OCI-LY1 (cell line): ENCODE data around the gene RBBP8.

Experiments used
- H2AFZ ChIP-seq: fragments of 200-600 bp; sonication (generic), shearing (Covaris generic); 2 replicates; pipeline ENCODE4 v1.6.0; 2014; ENCODE audit warnings: antibody characterized with exemption, mild to moderate bottlenecking, low read length
- H3F3A ChIP-seq: fragments of 200-600 bp; sonication (generic), shearing (Covaris generic); 2 replicates; pipeline ENCODE4 v1.6.0; 2014; ENCODE audit warnings: mild to moderate bottlenecking, antibody characterized with exemption, low read length, moderate library complexity; ENCODE audit not compliant: insufficient read depth
- H3K27ac ChIP-seq: fragments of 200-600 bp; sonication (generic); 2 replicates; pipeline ENCODE4 v1.5.1; 2014; ENCODE audit warnings: low read length, mixed run types, mild to moderate bottlenecking, low read depth; ENCODE audit not compliant: poor library complexity, severe bottlenecking
- H3K27me3 ChIP-seq: fragments of 200-600 bp; sonication (generic); 2 replicates; pipeline ENCODE4 v1.6.0; 2014; ENCODE audit warnings: antibody characterized with exemption, mild to moderate bottlenecking, low read length, moderate library complexity; ENCODE audit not compliant: insufficient read depth
- H3K36me3 ChIP-seq: fragments of 200-600 bp; sonication (generic); 2 replicates; pipeline ENCODE4 v1.6.1; 2014; ENCODE audit warnings: mild to moderate bottlenecking, antibody characterized with exemption, low read length, moderate library complexity, mixed read lengths; ENCODE audit not compliant: insufficient read depth
- H3K4me1 ChIP-seq: fragments of 200-600 bp; sonication (generic); 2 replicates; pipeline ENCODE4 v1.5.1; 2014; ENCODE audit warnings: mild to moderate bottlenecking, low read length, moderate library complexity; ENCODE audit not compliant: insufficient read depth, severe bottlenecking
- H3K4me2 ChIP-seq: fragments of 200-600 bp; sonication (generic), shearing (Covaris generic); 2 replicates; pipeline ENCODE4 v1.6.1; 2014; ENCODE audit warnings: low read length
- H3K4me3 ChIP-seq: fragments of 200-600 bp; sonication (generic); 2 replicates; pipeline ENCODE4 v1.5.1; 2014; ENCODE audit warnings: low read length, low read depth, mild to moderate bottlenecking, mixed read lengths; ENCODE audit not compliant: poor library complexity, severe bottlenecking
- H3K79me2 ChIP-seq: fragments of 200-600 bp; shearing (Covaris generic); 2 replicates; pipeline ENCODE4 v1.6.1; 2016; ENCODE audit warnings: mixed run types, low read length, mixed read lengths; ENCODE audit not compliant: insufficient read depth
- H3K9ac ChIP-seq: fragments of 200-600 bp; sonication (generic), shearing (Covaris generic); 2 replicates; pipeline ENCODE4 v1.6.1; 2014; ENCODE audit warnings: mild to moderate bottlenecking, low read length, mixed read lengths
- H3K9me2 ChIP-seq: fragments of 200-600 bp; sonication (generic), shearing (Covaris generic); 2 replicates; pipeline ENCODE4 v1.6.1; 2014; ENCODE audit warnings: low read depth, mild to moderate bottlenecking, low read length, mixed read lengths
- H3K9me3 ChIP-seq: fragments of 200-600 bp; shearing (Covaris generic); 2 replicates; pipeline ENCODE4 v1.6.1; 2014; ENCODE audit warnings: low read length, mixed read lengths
- H4K20me1 ChIP-seq: fragments of 200-600 bp; sonication (generic), shearing (Covaris generic); 2 replicates; pipeline ENCODE4 v1.6.0; 2016; ENCODE audit warnings: mild to moderate bottlenecking, low read length; ENCODE audit not compliant: insufficient read depth
- CTCF ChIP-seq: fragments of 200-600 bp; sonication (generic), shearing (Covaris generic); IDR thresholded peaks from 2 replicates; pipeline ENCODE4 v1.5.1; 2017; ENCODE audit warnings: mild to moderate bottlenecking, antibody characterized with exemption, low read length, moderate library complexity, mixed read lengths
- EZH2 ChIP-seq: fragments of 200-600 bp; sonication (generic), shearing (Covaris generic); IDR thresholded peaks from 2 replicates; pipeline ENCODE4 v1.8.0; 2017; ENCODE audit warnings: borderline replicate concordance, mixed run types, mild to moderate bottlenecking, antibody characterized with exemption, low read length, moderate library complexity, mixed read lengths

Gene RBBP8

GRCh38 chr18:22943847-22944246 lies 10.7 kb downstream of the RBBP8 start:
- no peak overlapping the region for H2AFZ ChIP-seq
- peaks cover 87% of the 10 kb centered on the region for H3K36me3 ChIP-seq
- H3K9me3 ChIP-seq: no peaks in the 10 kb centered on the region
- no peaks in the 10 kb centered on the region; the same call in 1 of the 2 replicates for H3F3A ChIP-seq
- peaks cover 7% of the 10 kb centered on the region; the same call in 1 of the 2 replicates for H4K20me1 ChIP-seq
- no peak overlapping the region for H3K4me2 ChIP-seq
- no peak overlapping the region for H3K27ac ChIP-seq
- H3K27me3 ChIP-seq: no peaks in the 10 kb centered on the region
- H3K4me3 ChIP-seq: no peak overlapping the region
- no peaks in the 10 kb centered on the region for H3K9me2 ChIP-seq
- H3K79me2 ChIP-seq: peaks cover 43% of the 10 kb centered on the region
- TF ChIP-seq EZH2 (no peak), CTCF (no peak)
- H3K9ac ChIP-seq: no peak overlapping the region
- no peaks in the 10 kb centered on the region for H3K4me1 ChIP-seq

- no peak for TF ChIP-seq EZH2
- no peak for TF ChIP-seq CTCF
- Histone ChIP-seq H2AFZ (no peak overlapping the region), H3K79me2 (peaks cover 31% of the 10 kb centered on the region), H3F3A (no peaks in the 10 kb centered on the region; the same call in 1 of the 2 replicates), H3K4me3 (no peak overlapping the region), H3K27me3 (no peaks in the 10 kb centered on the region), H3K9me3 (no peaks in the 10 kb centered on the region), H3K4me1 (no peaks in the 10 kb centered on the region), H3K36me3 (peaks cover 89% of the 10 kb centered on the region), H3K4me2 (no peak overlapping the region), H3K27ac (no peak overlapping the region), H3K9ac (no peak overlapping the region), H4K20me1 (peaks cover 7% of the 10 kb centered on the region; the same call in 1 of the 2 replicates), H3K9me2 (no peaks in the 10 kb centered on the region)
These were observed 13.1 kb downstream of the RBBP8 start for GRCh38 chr18:22946217-22946616.

GRCh38 chr18:22946846-22947245 lies 13.7 kb downstream of the RBBP8 start:
- TF ChIP-seq EZH2 (no peak), CTCF (no peak)
- H3K36me3 ChIP-seq: peaks cover 89% of the 10 kb centered on the region

More at GRCh38 chr18:22946846-22947245, 13.7 kb downstream of the RBBP8 start:
- H3K4me2 ChIP-seq: no peak overlapping the region
- H3K9me3 ChIP-seq: no peaks in the 10 kb centered on the region
- H2AFZ ChIP-seq: no peak overlapping the region
- no peaks in the 10 kb centered on the region for H3K4me1 ChIP-seq
- H4K20me1 ChIP-seq: peaks cover 2% of the 10 kb centered on the region; the same call in 1 of the 2 replicates
- no peaks in the 10 kb centered on the region; the same call in 1 of the 2 replicates for H3F3A ChIP-seq
- H3K9me2 ChIP-seq: no peaks in the 10 kb centered on the region
- H3K9ac ChIP-seq: no peak overlapping the region
- H3K27me3 ChIP-seq: no peaks in the 10 kb centered on the region
- H3K4me3 ChIP-seq: no peak overlapping the region
- H3K27ac ChIP-seq: no peak overlapping the region
- H3K79me2 ChIP-seq: peaks cover 25% of the 10 kb centered on the region
